MCF 10A (cell line): ENCODE data around the gene TUBGCP6. TPM values are rescaled to one million over a fixed set of nuclear protein-coding genes. Genes with fewer than 3 reads are reported as not detected.

Source experiments
- BruUV-seq: library from RNA; stranded (reverse); fragments of 400-500 nt; replicated peaks from 2 replicates; lab custom pipeline; 2021; lab: Mats Ljungman, UMichigan
- CTCF ChIA-PET: fragments of 300-600 bp; sonication (Branson Sonifier 250); formaldehyde crosslinking; extraction: SDS; loops from one replicate; lab custom pipeline; 2021; ENCODE audit warnings: antibody characterized with exemption, inconsistent platforms; lab: Yijun Ruan, JAX
- POLR2A ChIA-PET: fragments of 300-600, 350-650 bp; sonication (Branson Sonifier 250); formaldehyde crosslinking; extraction: SDS; loops from one replicate; lab custom pipeline; 2020; ENCODE audit warnings: antibody characterized with exemption, inconsistent platforms; lab: Yijun Ruan, JAX
- DNase-seq: peaks from one replicate; pipeline ENCODE4 v3.0.0-alpha.2; 2018; ENCODE audit not compliant: unreplicated experiment
- H3K27ac Mint-ChIP-seq: one replicate; pipeline ENCODE4 v1.8.0; 2022; ENCODE audit warnings: mild to moderate bottlenecking, low read depth, mixed read lengths; ENCODE audit not compliant: unreplicated experiment
- H3K27me3 Mint-ChIP-seq: one replicate; pipeline ENCODE4 v1.8.0; 2022; ENCODE audit warnings: mixed read lengths; ENCODE audit not compliant: insufficient read depth, unreplicated experiment
- H3K36me3 Mint-ChIP-seq: one replicate; pipeline ENCODE4 v1.8.0; 2022; ENCODE audit warnings: mild to moderate bottlenecking, moderate library complexity, mixed read lengths; ENCODE audit not compliant: insufficient read depth, unreplicated experiment
- H3K4me1 Mint-ChIP-seq: one replicate; pipeline ENCODE4 v1.8.0; 2022; ENCODE audit warnings: mixed read lengths; ENCODE audit not compliant: insufficient read depth, unreplicated experiment
- H3K4me3 Mint-ChIP-seq: one replicate; pipeline ENCODE4 v1.8.0; 2022; ENCODE audit warnings: mild to moderate bottlenecking, moderate library complexity, mixed read lengths; ENCODE audit not compliant: unreplicated experiment
- H3K9me3 Mint-ChIP-seq: one replicate; pipeline ENCODE4 v1.8.0; 2022; ENCODE audit warnings: mixed read lengths; ENCODE audit not compliant: unreplicated experiment
- CTCF ChIP-seq: fragments of 200-600 bp; IDR thresholded peaks from one replicate; pipeline ENCODE4 v1.8.0; 2022; ENCODE audit warnings: antibody characterized with exemption, mild to moderate bottlenecking; ENCODE audit not compliant: unreplicated experiment
- intact Hi-C: fragments of 100-400 bp; cut with micrococcal nuclease; formaldehyde crosslinking; loops from 2 replicates; pipeline ENCODE4 v1.14.1; 2022
- total RNA-seq: library from RNA; stranded (reverse); gene quantifications from 2 replicates; pipeline ENCODE4 v1.2.3, GENCODE V29; 2022

The TUBGCP6 gene
- total RNA-seq, 1 experiment from 2014 or later: 27.9 TPM

- Mint-ChIP-seq H3K36me3 (peaks cover 57% of the 10 kb centered on the region), H3K27ac (no peak overlapping the region), H3K4me1 (no peaks in the 10 kb centered on the region), H3K9me3 (no peaks in the 10 kb centered on the region), H3K4me3 (no peak overlapping the region), H3K27me3 (no peaks in the 10 kb centered on the region)
- DNase-seq: no peak
- BruUV-seq: no TSS peak
- ChIA-PET CTCF (interaction anchor here (2.9 kb wide), 1 partner anchor 18 kb away, joined by 8 read pairs; no protein-coding TSS in a partner anchor), POLR2A (interaction anchor here (0.6 to 1.1 kb wide), 3 partner anchors 21 to 504 kb away, joined by 3 read pairs; no protein-coding TSS in a partner anchor)
- intact Hi-C loops: no loop called here
- TF ChIP-seq CTCF: no peak
Measured at GRCh38 chr22:50222508-50222907, 22.3 kb downstream of the TUBGCP6 start.

- no peak for TF ChIP-seq CTCF
- intact Hi-C loops: no loop called here
- Mint-ChIP-seq H3K4me1 (no peaks in the 10 kb centered on the region), H3K27ac (no peak overlapping the region), H3K4me3 (no peak overlapping the region), H3K9me3 (no peaks in the 10 kb centered on the region), H3K27me3 (no peaks in the 10 kb centered on the region), H3K36me3 (peaks cover 64% of the 10 kb centered on the region)
- ChIA-PET CTCF (interaction anchor here (0.6 to 2.9 kb wide), 3 partner anchors 19 to 194 kb away, joined by 3 to 8 read pairs (median 4); no protein-coding TSS in a partner anchor), POLR2A (interaction anchor here (0.6 to 1.1 kb wide), 4 partner anchors 22 to 505 kb away, joined by 3 read pairs; no protein-coding TSS in a partner anchor)
- no peak for DNase-seq
- BruUV-seq: no TSS peak
Measured at GRCh38 chr22:50221410-50222300, 23.2 kb downstream of the TUBGCP6 start.

GRCh38 chr22:50220603-50221409, 24.0 kb downstream of the TUBGCP6 start:
- intact Hi-C loops: no loop called here
- TF ChIP-seq CTCF: no peak
- ChIA-PET CTCF (interaction anchor here (0.6 to 1.4 kb wide), 3 partner anchors 20 to 193 kb away, joined by 3 to 4 read pairs (median 3); no protein-coding TSS in a partner anchor), POLR2A (interaction anchor here (0.6 kb wide), 1 partner anchor 63 kb away, joined by 3 read pairs; no protein-coding TSS in a partner anchor)
- no peak for DNase-seq
- Mint-ChIP-seq H3K4me3 (no peak overlapping the region), H3K9me3 (no peaks in the 10 kb centered on the region), H3K27ac (no peak overlapping the region), H3K36me3 (peaks cover 64% of the 10 kb centered on the region), H3K27me3 (no peaks in the 10 kb centered on the region), H3K4me1 (no peaks in the 10 kb centered on the region)
- no TSS peak for BruUV-seq
